ENCODE data around the gene SHROOM4.

Gene SHROOM4, protein sequence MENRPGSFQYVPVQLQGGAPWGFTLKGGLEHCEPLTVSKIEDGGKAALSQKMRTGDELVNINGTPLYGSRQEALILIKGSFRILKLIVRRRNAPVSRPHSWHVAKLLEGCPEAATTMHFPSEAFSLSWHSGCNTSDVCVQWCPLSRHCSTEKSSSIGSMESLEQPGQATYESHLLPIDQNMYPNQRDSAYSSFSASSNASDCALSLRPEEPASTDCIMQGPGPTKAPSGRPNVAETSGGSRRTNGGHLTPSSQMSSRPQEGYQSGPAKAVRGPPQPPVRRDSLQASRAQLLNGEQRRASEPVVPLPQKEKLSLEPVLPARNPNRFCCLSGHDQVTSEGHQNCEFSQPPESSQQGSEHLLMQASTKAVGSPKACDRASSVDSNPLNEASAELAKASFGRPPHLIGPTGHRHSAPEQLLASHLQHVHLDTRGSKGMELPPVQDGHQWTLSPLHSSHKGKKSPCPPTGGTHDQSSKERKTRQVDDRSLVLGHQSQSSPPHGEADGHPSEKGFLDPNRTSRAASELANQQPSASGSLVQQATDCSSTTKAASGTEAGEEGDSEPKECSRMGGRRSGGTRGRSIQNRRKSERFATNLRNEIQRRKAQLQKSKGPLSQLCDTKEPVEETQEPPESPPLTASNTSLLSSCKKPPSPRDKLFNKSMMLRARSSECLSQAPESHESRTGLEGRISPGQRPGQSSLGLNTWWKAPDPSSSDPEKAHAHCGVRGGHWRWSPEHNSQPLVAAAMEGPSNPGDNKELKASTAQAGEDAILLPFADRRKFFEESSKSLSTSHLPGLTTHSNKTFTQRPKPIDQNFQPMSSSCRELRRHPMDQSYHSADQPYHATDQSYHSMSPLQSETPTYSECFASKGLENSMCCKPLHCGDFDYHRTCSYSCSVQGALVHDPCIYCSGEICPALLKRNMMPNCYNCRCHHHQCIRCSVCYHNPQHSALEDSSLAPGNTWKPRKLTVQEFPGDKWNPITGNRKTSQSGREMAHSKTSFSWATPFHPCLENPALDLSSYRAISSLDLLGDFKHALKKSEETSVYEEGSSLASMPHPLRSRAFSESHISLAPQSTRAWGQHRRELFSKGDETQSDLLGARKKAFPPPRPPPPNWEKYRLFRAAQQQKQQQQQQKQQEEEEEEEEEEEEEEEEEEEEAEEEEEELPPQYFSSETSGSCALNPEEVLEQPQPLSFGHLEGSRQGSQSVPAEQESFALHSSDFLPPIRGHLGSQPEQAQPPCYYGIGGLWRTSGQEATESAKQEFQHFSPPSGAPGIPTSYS (N-terminal part only)

GRCh38 chrX:50813843-50814661 is at the start of gene SHROOM4:
SHROOM4 (minus strand) TSS chrX:50814194; CDS start chrX:50814018, 176 bp downstream.
- DNase-seq (ENCODE audit: extremely low read depth, low read depth) = no peak
- TF ChIP-seq, protein P1, sequence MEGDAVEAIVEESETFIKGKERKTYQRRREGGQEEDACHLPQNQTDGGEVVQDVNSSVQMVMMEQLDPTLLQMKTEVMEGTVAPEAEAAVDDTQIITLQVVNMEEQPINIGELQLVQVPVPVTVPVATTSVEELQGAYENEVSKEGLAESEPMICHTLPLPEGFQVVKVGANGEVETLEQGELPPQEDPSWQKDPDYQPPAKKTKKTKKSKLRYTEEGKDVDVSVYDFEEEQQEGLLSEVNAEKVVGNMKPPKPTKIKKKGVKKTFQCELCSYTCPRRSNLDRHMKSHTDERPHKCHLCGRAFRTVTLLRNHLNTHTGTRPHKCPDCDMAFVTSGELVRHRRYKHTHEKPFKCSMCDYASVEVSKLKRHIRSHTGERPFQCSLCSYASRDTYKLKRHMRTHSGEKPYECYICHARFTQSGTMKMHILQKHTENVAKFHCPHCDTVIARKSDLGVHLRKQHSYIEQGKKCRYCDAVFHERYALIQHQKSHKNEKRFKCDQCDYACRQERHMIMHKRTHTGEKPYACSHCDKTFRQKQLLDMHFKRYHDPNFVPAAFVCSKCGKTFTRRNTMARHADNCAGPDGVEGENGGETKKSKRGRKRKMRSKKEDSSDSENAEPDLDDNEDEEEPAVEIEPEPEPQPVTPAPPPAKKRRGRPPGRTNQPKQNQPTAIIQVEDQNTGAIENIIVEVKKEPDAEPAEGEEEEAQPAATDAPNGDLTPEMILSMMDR (IDR thresholded peaks at IDR 0.05; ENCODE audit: low read depth, low read length) = no peak

GRCh38 chrX:50863471-50863870 is 49.5 kb upstream of the SHROOM4 start:
- DNase-seq (ENCODE audit: extremely low read depth, low read depth) = no peak
- TF ChIP-seq, protein P1 (IDR thresholded peaks at IDR 0.05; ENCODE audit: low read depth, low read length) = no peak

DNA sequence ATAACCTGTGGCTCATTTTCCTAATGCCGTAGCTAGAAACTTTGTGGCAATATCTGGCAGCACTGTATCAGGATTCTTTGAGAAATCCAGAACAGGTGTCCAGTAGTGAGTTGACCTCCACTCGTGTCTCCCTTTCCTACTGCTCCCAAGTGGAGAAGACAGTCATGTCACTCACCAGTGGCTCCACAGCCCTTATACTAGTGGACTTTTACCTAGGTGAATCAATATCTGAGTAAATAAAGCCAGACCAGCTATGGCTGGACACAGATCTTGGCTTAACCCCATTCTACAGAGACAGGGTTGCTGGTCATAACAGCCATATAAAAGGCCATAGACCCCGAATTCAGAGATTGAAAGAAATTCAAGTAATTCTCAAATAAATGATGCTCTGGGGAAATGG is 46.5 kb upstream of the SHROOM4 start:
- DNase-seq (ENCODE audit: extremely low read depth, low read depth) = no peak
- TF ChIP-seq, protein P1 (IDR thresholded peaks at IDR 0.05; ENCODE audit: low read depth, low read length) = no peak

- no peak for DNase-seq (ENCODE audit: extremely low read depth, low read depth)
Observed at GRCh38 chrX:50858548-50858947, 44.6 kb upstream of the SHROOM4 start.

GRCh38 chrX:50853399-50853798 is 39.4 kb upstream of the SHROOM4 start:
- TF ChIP-seq, protein P1 (IDR thresholded peaks at IDR 0.05; ENCODE audit: low read depth, low read length) = no peak
- no peak for DNase-seq (ENCODE audit: extremely low read depth, low read depth)

More at GRCh38 chrX:50858548-50858947, 44.6 kb upstream of the SHROOM4 start:
- TF ChIP-seq, protein P1 (IDR thresholded peaks at IDR 0.05; ENCODE audit: low read depth, low read length) = no peak

DNA sequence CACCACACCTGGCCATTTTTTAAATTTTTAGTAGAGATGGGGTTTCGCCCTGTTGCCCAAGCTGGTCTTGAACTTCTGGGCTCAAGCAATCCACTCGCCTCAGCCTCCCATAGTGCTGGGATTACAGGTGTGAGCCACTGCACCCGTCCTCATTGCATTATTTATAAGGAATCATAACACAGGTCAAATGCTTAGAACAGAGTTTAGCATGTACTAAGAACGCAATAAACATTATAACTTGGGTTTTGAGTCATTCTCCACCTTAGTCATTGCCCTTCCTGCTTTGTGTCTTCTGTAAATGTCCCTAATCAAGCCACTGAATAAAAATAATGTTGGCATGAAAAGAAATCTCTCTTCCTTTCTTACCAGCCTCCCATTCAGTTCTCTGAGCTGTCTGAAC is 38.5 kb upstream of the SHROOM4 start:
- TF ChIP-seq, protein P1 (IDR thresholded peaks at IDR 0.05; ENCODE audit: low read depth, low read length) = no peak

More for the DNA sequence above, 38.5 kb upstream of the SHROOM4 start:
- DNase-seq (ENCODE audit: extremely low read depth, low read depth) = no peak

Measured in AG09319 (cell line).